Measurements from ENCODE around the gene PDE2A.

DNA sequence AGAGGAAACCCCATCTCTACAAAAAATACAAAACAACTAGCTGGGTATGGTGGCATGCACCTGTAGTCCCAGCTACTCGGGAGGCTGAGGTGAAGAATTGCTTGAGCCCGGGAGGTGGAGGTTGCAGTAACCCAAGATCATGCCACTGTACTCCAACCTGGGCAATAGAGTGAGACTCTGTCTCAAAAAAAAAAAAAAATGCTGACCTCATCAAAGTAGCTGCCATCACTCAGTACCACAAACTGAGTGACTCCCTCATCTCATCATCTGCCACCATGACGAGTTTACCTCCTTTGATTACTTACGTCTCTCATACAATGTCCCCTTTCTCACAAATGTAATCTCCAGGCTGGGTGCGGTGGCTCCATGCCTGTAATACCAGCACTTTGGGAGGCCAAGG, 122.7 kb downstream of the PDE2A start:
- TF ChIP-seq, protein P1, sequence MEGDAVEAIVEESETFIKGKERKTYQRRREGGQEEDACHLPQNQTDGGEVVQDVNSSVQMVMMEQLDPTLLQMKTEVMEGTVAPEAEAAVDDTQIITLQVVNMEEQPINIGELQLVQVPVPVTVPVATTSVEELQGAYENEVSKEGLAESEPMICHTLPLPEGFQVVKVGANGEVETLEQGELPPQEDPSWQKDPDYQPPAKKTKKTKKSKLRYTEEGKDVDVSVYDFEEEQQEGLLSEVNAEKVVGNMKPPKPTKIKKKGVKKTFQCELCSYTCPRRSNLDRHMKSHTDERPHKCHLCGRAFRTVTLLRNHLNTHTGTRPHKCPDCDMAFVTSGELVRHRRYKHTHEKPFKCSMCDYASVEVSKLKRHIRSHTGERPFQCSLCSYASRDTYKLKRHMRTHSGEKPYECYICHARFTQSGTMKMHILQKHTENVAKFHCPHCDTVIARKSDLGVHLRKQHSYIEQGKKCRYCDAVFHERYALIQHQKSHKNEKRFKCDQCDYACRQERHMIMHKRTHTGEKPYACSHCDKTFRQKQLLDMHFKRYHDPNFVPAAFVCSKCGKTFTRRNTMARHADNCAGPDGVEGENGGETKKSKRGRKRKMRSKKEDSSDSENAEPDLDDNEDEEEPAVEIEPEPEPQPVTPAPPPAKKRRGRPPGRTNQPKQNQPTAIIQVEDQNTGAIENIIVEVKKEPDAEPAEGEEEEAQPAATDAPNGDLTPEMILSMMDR (IDR thresholded peaks at IDR 0.05; ENCODE audit: low read depth, low read length), result no peak
- no peak for TF ChIP-seq EZH2phosphoT487 (IDR thresholded peaks at IDR 0.05; ENCODE audit: low read depth)
